Glutamatergic neuron (in vitro differentiated cells): ENCODE measurements around the gene PRSS36. TPM values are rescaled to one million over a fixed set of nuclear protein-coding genes. Genes with fewer than 3 reads are reported as not detected.
A peak's percentile ranks its signal among the peaks of the same experiment; 100 is the strongest.
"Not testable (repeated sequence)": the region's sequence is repeated elsewhere in the genome, so short reads cannot be mapped to it uniquely, and the experiment has no call there.

Experiments
- DNase-seq: peaks from one replicate; pipeline ENCODE4 v3.0.0; 2022
- H3K27ac Mint-ChIP-seq: one replicate; pipeline ENCODE4 v1.8.0; 2020; ENCODE audit warnings: mild to moderate bottlenecking, mixed read lengths, inconsistent platforms; ENCODE audit not compliant: unreplicated experiment
- H3K27me3 Mint-ChIP-seq: one replicate; pipeline ENCODE4 v1.8.0; 2020; ENCODE audit warnings: mild to moderate bottlenecking, moderate library complexity, mixed read lengths, inconsistent platforms; ENCODE audit not compliant: unreplicated experiment
- H3K36me3 Mint-ChIP-seq: one replicate; pipeline ENCODE4 v1.8.0; 2020; ENCODE audit warnings: mild to moderate bottlenecking, mixed read lengths, inconsistent platforms; ENCODE audit not compliant: unreplicated experiment
- H3K4me1 Mint-ChIP-seq: one replicate; pipeline ENCODE4 v1.8.0; 2020; ENCODE audit warnings: mild to moderate bottlenecking, low read depth, mixed read lengths, inconsistent platforms; ENCODE audit not compliant: unreplicated experiment
- H3K4me3 Mint-ChIP-seq: one replicate; pipeline ENCODE4 v1.8.0; 2020; ENCODE audit warnings: mild to moderate bottlenecking, mixed read lengths, inconsistent platforms; ENCODE audit not compliant: unreplicated experiment
- H3K9me3 Mint-ChIP-seq: one replicate; pipeline ENCODE4 v1.8.0; 2020; ENCODE audit warnings: mild to moderate bottlenecking, moderate library complexity, mixed read lengths, inconsistent platforms; ENCODE audit not compliant: unreplicated experiment
- CTCF ChIP-seq: fragments of 200-600 bp; sonication (generic); IDR thresholded peaks from one replicate; pipeline ENCODE4 v1.5.0; 2021; ENCODE audit not compliant: partially characterized antibody, unreplicated experiment
- long read RNA-seq: library from polyadenylated mRNA; unstranded; transcript quantifications from one replicate; pipeline ENCODE4 v2.0.0, GENCODE V29; 2020; ENCODE audit not compliant: unreplicated experiment
- total RNA-seq: library from RNA; stranded (reverse); fragmentation: NEBNext Ultra II Directional; extraction: Animal tissue kit (Norgen Biotek cat#: 25700); gene quantifications from one replicate; pipeline ENCODE4 v1.2.1, GENCODE V29; 2021; ENCODE audit not compliant: unreplicated experiment

The PRSS36 gene
- 0.61 TPM for total RNA-seq
- long read RNA-seq: 0 reads

- H3K4me3 Mint-ChIP-seq: no peak within 1 kb of the TSS
Measured at GRCh38 chr16:31149894-31150890, at the start of gene PRSS36. Gene PRSS36 (minus strand): TSS chr16:31150066. CDS start chr16:31150035, 31 bp downstream.

GRCh38 chr16:31199430-31200041 lies 49.7 kb upstream of the PRSS36 start:
- H3K4me3 Mint-ChIP-seq: peak overlapping the region; percentile 67
- H3K4me1 Mint-ChIP-seq: peaks cover 4% of the 10 kb centered on the region
- no peak for TF ChIP-seq CTCF
- H3K9me3 Mint-ChIP-seq: peaks cover 12% of the 10 kb centered on the region
- peaks cover 10% of the 10 kb centered on the region for H3K36me3 Mint-ChIP-seq
- no peak overlapping the region for H3K27ac Mint-ChIP-seq
- peaks cover 12% of the 10 kb centered on the region for H3K27me3 Mint-ChIP-seq
- no peak for DNase-seq

More at GRCh38 chr16:31149894-31150890, at the start of gene PRSS36:
- H3K27me3 Mint-ChIP-seq: peaks cover 8% of the 10 kb centered on the region
- H3K27ac Mint-ChIP-seq: no peak within 1 kb of the TSS
- peaks cover 4% of the 10 kb centered on the region for H3K36me3 Mint-ChIP-seq
- no peak for DNase-seq
- peaks cover 1% of the 10 kb centered on the region for H3K4me1 Mint-ChIP-seq
- peaks cover 1% of the 10 kb centered on the region for H3K9me3 Mint-ChIP-seq
- no peak for TF ChIP-seq CTCF

GRCh38 chr16:31198207-31198882 lies 48.5 kb upstream of the PRSS36 start:
- Mint-ChIP-seq H3K4me1 (peaks cover 4% of the 10 kb centered on the region), H3K27ac (no peak overlapping the region), H3K27me3 (peaks cover 10% of the 10 kb centered on the region), H3K4me3 (peak overlapping the region; percentile 28), H3K9me3 (peaks cover 12% of the 10 kb centered on the region), H3K36me3 (peaks cover 10% of the 10 kb centered on the region)
- no peak for TF ChIP-seq CTCF
- no peak for DNase-seq

- Mint-ChIP-seq H3K27ac (no peak overlapping the region), H3K4me3 (no peak overlapping the region), H3K36me3 (peaks cover 10% of the 10 kb centered on the region), H3K4me1 (peaks cover 3% of the 10 kb centered on the region), H3K27me3 (peaks cover 8% of the 10 kb centered on the region), H3K9me3 (peaks cover 10% of the 10 kb centered on the region)
- no peak for DNase-seq
- no peak for TF ChIP-seq CTCF
Measured at GRCh38 chr16:31196324-31197088, 46.6 kb upstream of the PRSS36 start.

- not testable (repeated sequence) for H3K4me3 Mint-ChIP-seq, H3K4me1 Mint-ChIP-seq, H3K9me3 Mint-ChIP-seq, H3K27me3 Mint-ChIP-seq, H3K27ac Mint-ChIP-seq, H3K36me3 Mint-ChIP-seq, DNase-seq
Measured at GRCh38 chr16:31195861-31196260, 46.0 kb upstream of the PRSS36 start.
